HG02973 (cell line): ENCODE measurements around the gene PKM.
"Not testable (repeated sequence)": the region's sequence is repeated elsewhere in the genome, so short reads cannot be mapped to it uniquely, and the experiment has no call there.

Experiments
- ATAC-seq: cut with Tn5 transposase; IDR thresholded peaks from one replicate; pipeline ENCODE4 v1.9.1; 2021; ENCODE audit warnings: moderate library complexity; ENCODE audit not compliant: unreplicated experiment

Gene PKM

DNA sequence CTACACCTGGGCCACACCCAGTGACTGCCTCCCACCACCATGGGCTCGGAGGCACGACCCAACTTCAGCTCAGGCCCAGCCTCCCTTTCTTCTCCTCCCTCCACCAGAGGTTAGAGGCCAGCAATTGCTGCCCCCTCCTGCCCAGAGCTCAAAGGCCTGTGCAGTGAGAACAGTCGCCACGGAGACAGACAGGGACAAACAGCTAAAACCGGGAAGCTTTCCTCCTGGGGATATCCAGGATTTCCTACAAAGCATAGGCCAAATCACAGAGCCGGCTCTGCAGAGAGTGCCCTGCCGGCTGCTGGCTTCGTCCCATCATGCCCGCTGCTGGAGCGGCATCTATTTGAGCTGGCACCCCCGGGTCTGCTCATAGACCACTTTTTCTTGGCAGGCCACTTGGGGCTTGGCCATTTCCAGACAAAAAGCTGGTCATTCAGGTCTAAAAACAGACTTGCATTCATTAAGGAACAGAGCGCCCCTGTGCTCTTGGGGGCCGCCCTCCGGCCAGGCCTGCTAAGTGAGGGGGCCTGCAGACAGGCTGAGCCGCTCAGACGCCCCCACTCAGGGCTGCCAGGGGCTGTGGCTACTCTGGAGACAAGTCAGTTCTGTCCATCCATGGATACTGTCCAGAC lies 50.9 kb downstream of the PKM start:
- no peak for ATAC-seq

DNA sequence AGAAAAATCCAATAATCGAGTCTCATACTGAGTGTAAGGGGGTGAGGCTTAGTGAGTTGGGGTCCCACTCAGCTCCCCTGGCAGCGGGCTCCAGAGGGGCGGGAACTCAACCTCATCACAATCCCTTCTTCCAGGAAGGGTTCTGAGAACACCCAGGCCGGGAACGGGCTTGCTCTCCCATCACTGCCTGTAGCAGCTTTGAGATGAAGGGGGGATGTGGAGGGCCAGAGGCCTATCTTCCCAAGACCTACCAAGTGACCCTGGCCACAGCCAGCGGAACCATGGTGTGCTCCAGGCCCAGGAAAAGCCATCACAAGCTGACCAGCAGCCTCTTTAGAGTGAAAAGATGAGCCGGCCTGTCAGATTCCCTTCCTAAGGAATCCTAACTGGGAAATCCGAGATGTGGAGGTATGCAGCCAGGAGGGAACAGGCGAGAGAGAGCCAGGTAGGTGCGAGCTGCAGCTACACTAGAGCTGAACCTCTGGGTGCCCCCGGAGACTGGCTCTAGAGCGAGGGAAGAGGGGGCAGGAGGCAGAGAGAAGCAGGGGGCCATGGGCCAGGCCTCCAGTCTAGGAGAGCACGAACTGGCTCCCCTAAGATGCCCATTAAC lies 51.9 kb downstream of the PKM start:
- no peak for ATAC-seq

DNA sequence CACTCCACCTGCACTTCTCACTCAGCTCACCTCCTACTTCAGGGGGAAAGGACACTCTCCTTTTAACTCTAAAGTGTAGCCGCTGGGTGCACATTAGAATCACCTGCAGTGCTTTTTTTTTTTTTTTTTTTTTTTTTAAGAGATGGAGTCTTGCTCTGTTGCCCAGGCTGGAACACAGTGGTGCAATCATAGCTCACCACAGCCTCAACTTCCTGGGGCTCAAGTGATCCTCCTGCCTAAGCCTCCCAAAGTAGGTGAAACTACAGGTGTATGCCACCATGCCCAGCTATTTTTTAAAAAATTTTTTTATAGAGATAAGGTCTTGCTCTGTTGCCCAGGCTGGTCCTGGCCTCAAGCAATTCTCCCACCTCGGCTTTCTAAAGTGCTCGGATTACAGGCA lies 54.2 kb downstream of the PKM start:
- no peak for ATAC-seq

DNA sequence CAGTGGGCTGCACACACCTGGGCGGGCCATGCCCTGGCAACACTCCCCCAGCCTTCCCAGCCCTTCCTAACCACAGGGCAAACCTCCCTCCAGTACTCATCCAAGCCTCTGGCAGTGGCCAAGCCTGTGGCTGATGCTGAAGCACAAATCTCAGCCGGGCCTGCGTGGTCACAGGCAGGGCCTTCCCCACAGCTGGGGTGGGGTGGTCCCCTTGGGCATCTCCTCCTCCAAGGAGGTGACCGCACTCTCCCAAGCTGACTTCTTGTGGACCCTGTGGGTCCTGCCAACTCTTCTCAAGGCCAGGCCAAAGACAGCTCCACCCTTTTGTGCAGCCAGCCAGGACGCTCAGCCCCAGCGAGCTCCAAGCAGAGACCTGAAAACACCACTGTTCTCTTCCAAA lies 54.8 kb downstream of the PKM start:
- ATAC-seq = no peak

DNA sequence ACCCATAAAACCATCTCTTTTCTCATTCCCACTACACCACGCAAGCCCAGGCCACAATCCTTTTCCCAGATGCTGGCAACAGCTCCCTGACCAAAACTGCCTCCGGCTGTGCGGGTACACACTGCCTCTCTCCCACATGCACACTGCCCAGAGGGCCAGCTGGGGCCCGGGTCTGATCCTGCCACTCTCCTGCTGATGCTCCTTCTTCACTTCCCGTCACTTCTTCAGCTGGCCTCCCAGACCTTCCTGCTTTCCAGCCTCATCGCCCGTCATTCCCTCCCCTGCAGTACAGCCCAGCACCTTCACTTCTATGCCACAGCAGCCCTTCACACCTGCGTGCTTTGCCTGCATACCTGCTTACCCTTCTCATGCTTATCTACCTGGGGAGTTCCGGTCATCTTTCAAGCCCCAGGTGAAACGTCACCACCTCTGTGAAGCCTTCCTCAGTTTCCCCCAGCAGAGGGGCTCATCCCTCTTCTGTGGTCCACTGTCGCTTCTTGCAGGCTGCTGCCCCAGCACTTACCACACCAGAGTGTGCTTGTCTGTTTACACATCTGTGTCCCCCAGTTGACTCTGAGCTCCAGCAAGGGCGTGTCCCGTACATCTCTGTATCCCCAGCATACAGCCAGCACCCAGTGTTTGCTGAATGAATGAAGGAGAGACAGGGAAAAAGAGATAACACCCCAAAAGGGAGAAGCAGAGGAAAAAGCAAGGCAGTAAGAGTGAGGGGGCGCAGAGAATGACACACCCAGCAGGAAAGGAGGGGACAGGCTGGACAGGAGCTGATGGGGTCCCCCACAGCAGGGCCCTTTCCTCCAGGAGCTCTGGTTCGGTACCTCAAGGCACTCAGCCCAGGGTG lies 55.6 kb downstream of the PKM start:
- ATAC-seq = no peak

DNA sequence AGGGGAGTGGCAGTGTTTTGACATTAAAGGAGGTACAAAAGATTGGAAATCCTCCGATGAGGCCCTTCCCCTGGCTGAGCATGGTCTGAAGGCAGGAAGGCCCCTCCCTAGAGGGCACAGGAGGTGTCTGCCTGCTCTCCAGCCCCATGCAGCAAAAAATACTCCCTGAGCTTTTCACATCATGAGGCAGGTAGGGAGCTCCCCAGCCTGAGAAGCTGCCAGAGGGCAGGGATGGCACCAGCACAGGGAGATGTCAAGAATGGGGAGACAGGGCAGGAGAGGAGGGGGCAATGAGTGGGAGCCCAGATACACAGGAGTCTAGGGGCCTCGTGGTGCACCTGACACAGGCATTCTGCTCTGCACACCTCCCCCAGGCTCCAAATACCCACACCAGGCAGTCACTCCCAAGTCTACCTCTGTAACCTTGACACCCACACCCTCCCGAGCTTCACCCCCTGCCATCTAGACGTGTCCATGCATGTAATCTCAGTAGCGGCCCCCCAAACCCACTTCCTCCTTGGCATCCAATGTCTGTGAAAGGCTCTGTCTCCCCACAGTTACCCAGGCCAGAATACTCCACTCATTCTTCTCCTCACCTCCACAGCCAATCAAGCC lies 56.3 kb downstream of the PKM start:
- no peak for ATAC-seq

DNA sequence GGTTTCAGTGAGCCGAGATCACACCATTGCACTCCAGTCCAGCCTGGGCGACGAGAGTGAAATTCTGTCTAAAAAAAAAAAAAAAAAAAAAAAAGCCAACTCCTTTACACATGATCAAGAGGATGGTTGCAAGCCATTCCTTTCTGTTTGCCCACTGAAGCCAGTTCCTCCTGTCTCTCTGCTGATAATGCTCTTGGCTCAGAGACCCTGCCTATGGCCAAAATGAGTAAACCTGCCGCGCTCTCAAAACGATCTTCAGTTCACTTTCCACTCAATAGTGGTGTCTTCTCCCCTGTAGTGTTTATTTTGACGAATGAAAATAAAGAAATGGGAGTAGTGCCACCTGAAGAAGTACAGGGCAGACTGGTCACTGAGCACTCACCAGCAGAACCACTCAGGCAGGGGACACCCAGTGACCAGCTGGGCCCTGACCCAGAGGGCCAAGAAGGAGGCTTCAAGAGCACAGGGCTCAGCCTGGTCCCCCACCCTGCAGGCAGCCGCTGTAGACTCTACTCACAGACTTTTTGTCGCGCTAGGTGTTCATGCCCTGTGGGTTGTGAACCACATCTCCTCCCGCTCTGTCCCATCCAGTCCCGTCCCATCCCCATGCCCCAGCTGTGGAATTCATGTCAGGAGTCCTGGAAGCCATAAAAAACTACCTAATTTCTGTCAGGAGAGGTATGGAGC lies 57.0 kb downstream of the PKM start:
- ATAC-seq = no peak

DNA sequence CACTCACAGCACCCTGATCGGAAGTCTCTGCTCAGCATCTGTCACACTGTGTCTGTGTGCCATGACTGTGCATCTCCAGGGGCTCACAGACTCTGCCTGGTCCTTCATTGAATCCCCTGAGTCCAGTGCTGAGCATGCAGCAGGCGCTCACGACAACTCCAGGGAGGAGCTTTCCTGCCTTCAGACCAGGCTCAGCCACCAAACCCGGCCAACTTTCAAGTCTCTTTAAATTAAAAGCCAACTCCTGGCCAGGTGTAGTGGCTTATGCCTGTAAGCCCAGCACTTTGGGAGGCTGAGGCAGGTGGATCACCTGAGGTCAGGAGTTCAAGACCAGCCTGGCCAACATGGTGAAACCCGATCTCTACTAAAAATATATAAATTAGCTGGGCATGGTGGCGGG lies 57.6 kb downstream of the PKM start:
- ATAC-seq = no peak

DNA sequence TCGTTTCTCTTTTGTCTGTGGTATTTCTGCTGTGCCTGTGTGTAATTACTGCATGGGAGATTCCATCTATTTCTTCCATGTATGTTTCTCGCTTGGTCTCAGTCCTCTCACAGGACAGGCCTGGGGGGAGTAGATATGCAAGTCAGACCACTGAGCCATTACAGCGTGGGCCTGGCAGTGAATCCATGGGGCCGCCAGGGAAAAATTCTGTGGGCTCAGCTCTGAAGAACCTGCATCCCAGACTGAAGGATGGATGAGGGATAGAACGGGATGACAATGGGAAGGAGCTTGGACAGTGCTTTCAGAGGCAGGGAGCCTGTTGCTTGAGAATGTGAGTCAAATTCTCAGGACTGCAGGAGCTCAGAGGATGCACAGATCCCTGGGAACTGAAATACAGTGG lies 58.2 kb downstream of the PKM start:
- no peak for ATAC-seq

DNA sequence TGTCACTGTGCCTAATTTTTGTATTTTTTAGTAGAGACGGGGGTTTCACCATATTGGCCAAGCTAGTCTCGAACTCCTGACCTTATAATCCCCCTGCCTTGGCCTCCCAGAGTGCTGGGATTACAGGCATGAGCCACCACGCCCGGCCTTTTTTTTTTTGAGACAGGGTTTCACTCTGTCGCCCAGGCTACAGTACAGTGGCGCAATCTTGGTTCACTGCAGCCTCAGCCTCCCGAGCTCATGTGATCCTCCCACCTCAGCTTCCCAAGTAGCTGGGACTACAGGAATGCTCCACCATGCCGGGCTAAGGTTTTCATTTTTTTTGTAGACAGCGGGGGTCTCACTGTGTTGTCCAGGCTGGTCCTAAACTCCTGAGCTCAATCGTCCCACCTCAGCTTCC lies 59.0 kb downstream of the PKM start:
- not testable (repeated sequence) for ATAC-seq

DNA sequence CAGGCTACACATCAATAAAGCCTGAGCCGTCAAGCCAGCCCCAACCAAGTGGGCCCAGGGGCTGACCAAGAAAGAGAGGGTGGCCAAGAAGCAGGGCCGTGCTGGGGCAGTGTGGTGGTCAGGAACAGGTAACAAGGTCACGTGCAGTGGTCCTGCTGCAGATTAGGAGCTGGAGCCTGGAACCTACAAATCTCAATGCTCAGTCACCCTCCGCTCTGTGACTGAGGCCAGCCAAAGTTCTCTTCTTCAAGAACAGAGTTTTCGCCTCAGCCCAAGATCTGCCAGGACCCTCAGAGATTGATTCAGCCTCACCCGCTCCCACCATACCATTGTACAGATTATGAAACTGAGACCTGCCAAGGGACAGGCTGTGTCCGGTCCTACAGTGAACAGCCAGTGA lies 60.3 kb downstream of the PKM start:
- no peak for ATAC-seq

DNA sequence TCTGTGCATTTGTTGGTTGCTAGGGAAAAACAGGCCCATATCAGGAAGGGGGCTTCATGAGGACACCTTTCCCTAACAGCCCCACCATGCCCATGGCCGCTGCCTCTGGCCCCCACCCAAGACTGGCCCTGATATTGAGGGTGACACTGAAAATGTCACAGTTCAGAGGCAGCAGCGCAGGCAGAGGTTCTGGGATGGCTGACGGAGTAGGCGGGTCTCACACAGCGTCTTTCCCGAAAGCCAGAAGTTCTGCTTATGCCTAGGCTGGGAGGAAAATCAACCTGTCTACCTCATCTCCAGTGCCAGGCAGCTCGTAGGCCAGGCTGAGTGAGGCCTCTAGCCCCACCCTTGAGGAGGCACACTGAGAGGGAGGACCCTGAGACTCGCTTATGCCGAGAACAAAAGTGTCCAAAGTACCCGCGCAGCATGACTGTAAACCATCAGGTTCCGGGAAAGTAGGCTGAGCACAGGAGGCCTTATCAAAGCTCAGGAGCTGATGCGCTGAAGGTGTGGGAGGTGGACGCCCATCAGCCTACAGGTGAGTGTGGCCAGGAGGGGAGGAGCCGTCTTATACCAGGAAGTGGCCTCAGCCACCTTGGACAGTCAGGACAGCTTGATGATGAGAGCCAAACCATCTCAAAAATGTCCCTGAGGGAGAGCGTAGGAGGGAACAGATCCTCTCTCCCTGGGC lies 60.9 kb downstream of the PKM start:
- no peak for ATAC-seq

DNA sequence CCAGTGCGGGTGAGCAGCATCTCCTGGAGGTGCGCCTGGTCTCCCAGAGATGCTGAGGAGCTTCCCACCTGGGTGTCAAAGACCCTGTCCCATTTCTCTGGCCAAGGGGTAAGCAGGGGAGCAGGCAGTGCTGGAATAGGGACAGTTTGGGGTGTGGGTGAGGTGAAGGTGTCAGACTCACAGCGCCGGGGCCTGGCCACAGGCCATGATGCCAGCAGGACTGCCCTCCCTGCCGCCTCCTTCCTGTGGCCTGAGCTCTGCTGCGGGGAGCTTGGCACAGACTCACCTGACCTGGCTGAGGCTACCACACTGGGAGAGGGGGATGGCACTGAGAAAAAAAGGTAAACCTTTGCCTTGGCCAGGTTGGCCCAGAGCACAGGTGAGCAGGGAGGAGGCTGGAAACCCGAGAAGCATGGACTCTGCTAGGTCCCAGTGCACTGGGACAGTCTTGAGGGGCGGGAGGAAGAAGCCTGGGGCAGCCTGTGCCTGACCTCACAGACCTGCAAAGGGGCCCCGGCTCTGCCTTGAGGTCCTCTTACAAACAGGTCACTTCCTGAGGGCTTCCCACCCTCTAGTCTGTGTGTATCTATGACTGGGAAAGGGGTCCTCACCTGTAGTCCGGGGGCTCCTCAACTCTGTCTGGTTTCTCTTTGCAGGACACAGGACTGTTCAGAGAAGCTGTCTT lies 61.6 kb downstream of the PKM start:
- no peak for ATAC-seq

DNA sequence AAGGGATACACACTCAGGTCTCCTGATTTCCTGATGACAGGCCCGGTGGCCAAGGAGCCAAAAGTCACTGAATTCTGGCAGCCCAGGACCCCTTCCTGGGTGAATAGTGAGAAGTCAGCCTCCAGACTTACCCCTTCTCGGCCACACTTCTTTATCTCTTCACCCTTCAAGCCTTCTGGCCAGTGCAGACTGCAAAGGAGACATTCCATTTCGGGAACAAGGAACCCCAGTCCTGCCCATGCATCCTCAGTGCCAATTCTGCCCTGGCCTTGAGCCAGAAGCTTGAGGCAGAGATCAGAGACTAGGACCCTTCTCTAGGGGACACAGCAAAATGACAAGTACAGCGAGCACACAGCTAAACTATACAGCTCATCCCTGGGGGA lies 62.2 kb downstream of the PKM start:
- no peak for ATAC-seq

DNA sequence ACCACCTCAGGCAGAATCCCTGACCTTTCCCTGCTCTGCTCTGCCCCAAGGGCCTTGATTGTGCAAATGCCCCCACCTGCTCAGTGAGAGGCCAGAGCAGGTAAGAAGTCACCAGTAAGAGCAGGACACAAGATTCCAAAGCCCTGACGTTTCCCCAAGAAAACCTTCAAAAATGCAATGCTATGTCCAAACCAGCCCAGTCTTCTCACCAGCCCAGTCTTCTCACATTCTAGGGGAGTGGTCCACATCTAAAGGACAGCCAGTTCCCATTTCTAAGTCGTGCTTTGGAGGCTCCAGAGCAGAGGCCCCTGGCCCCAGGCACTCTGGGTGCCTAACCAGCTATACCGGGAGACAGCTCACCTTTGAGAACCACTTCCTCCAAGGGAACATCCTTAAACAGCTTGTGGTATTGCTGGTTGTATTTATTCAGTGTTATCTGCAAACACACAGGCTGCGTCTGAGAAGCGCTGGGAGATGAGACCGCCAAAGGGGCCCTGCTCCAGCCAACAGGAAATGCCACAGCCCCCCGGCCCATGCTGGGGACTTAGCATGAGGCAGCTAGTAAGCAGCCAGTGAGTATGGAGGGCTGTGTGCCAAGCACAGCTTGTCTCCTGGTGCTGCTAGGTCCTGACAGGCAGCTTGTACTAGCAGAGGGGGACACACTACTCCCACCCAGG lies 62.7 kb downstream of the PKM start:
- ATAC-seq = no peak

DNA sequence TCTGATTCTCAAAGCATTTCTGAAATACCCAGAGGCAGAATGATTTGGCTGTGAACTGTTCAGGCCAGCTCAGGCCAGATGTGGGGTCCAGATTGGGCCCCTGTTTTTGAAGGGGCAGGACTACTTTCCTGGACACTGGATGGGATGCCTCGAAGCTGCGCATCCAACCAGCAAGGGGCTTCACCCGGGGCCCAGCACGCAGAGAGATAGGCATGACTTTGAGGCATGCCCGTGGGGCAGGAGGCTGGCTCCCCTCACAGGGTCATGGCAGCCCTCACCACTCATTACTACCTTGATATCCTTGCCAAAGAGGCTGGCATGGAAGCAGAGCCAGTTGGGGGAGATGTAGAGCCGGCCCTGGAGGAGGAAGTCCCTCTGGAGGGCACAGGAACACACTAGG lies 63.5 kb downstream of the PKM start:
- no peak for ATAC-seq

DNA sequence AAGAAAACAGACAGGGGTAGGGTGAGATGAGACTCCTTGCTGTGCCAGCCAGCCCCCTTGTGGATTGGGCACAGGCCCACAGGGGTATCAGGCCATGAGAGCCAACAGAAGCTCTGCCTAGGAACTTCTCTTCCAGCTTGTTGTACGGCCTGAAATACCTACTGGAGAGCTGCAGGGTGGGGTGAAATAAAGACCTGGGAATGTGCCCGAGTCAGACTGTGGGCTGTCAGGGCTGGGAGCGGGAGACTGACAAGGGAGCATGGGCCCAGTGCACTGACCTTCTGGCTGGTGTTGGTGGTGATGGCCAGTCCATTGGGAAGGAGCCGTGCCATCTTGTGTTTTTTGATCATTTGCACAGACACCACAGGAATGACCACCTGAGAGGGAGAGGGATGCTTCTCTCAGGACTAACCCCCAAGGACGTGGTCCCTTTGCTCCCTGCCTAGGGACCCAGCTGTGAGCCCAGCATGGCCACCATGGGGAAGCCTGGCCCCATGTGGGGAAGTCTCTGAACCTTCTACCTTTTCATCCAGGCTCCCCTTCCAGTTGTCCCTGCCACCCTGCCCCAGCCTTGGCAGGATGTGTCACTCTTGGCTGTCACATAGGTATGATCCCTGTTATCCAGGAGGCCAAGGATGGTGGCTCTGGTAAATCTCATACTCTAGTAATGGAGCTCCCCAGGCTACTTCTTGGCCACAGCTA lies 64.1 kb downstream of the PKM start:
- ATAC-seq = no peak

DNA sequence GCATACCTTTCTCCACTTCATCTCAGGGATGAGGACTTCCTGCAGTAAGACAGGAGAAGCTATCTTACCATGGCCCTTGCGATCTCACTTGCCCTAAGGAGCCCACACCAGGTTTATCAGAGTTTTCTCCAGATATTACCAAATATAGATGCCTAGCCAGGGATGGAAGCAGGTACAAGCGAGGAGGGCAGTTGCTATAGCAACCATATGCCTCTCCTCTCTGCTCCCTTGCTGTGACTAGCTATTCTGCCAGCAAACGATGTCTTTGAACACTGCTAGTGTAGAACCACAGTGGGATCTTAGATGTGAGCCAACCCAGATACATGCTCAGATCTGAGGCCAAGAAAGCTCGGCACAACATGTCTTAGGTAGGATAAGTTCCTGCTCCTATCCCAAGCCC lies 67.3 kb downstream of the PKM start:
- ATAC-seq = no peak

DNA sequence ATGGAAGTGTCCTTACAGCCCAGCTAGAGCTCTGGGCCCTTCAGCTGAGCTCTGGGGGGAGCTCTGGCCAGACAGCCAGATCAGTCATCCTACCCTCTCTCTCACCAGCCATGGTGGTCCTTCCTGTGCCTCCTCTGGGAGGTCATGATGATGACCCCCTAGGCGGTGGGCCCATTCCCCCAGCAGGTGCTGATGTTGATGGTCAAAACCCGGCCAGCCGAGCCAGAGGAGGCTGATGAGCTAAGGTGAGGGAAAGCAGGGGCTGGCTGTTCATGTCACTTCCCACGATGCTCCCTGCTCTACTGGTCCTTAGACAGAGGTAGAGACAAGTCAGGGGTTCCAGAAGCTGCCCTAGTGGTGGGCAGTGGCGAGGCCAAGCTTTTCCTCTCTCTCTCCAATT lies 68.4 kb downstream of the PKM start:
- no peak for ATAC-seq
